Retinal pigment epithelial cell (primary cell): ENCODE results near the gene FOXP1.

Experiments used
- DNase-seq: peaks from one replicate; pipeline ENCODE4 v3.0.0-alpha.2; 2010; ENCODE audit warnings: low read depth
- H3K4me3 ChIP-seq: 2 replicates; pipeline ENCODE4 v1.5.1; 2011; ENCODE audit warnings: mild to moderate bottlenecking, low read length, control low read depth, moderate library complexity
- TF ChIP-seq, protein P1 (sequence below): conservative IDR thresholded peaks from 2 replicates; pipeline ENCODE4 v1.5.1; 2011; ENCODE audit warnings: low read depth, low read length, control low read depth, inconsistent platforms

Gene FOXP1

DNA sequence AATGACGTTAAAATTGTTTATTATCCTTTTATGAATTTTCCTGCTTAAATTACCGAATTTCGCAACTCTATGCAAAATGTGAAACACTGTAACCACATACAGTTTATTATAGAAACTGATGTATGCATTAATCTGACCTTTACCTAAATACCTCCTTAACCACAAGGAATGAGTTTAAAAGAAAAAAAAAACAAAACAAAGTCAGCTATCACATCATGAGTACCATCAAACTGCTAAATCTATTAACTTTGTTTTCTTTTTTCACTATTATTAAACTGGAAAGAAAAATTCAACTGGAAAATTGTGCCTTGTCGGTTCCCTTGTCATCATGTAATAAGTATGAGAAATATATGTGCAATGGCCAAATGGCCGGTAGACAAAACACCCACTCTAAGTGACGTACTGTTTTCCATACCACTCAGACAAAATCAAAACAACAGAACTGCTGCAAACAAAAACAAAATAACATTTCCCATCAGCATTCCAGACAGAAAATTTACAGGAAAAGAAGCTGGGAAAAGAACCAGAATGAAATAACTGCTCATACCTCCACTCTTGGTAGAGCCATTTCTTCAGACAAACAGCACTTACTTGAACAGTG, 415.3 kb downstream of the FOXP1 start:
- H3K4me3 ChIP-seq: no peak overlapping the region
- DNase-seq: no peak
- TF ChIP-seq, protein P1, sequence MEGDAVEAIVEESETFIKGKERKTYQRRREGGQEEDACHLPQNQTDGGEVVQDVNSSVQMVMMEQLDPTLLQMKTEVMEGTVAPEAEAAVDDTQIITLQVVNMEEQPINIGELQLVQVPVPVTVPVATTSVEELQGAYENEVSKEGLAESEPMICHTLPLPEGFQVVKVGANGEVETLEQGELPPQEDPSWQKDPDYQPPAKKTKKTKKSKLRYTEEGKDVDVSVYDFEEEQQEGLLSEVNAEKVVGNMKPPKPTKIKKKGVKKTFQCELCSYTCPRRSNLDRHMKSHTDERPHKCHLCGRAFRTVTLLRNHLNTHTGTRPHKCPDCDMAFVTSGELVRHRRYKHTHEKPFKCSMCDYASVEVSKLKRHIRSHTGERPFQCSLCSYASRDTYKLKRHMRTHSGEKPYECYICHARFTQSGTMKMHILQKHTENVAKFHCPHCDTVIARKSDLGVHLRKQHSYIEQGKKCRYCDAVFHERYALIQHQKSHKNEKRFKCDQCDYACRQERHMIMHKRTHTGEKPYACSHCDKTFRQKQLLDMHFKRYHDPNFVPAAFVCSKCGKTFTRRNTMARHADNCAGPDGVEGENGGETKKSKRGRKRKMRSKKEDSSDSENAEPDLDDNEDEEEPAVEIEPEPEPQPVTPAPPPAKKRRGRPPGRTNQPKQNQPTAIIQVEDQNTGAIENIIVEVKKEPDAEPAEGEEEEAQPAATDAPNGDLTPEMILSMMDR: no peak

DNA sequence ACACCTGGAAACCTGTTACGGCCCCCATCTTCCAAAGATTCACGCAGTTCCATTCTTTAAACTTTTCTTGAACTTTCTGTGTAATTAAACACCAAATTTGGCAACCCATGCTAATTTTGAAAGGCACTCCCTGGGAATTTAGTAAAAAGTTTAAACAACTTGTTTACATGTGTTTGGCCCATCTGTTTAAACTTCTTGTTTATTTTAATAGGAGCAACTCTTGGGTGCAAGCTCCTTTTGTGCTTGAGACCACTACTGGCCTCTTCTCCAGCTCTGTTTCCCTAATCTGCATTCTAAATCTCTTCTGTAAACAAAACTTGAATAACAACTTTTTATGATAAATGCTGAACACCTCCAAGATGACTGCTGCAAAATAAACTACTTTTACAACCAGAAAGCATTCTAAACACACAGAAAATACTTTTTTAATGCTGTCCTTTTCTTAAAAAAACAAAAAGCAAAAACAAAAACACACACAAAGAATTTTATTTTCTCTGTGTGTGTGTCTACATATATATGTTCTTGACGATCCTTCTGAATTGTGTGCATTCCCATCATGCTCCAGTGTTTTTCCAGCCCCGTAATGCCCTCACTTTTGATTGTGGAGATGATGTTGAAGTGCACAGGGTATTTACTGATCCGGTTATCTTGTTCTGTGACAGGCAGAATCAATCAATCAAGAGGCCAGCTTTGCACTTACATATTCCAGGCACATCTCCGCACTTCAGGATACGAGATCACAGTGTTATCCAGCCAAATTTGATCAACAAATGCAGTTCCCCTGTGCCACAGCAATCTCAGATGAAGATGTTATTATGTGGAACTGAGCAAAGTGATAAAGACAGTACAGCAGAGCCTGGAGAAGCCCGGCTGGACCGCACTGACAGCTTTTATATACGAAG, 416.9 kb downstream of the FOXP1 start:
- H3K4me3 ChIP-seq: no peak overlapping the region
- no peak for DNase-seq
- TF ChIP-seq, protein P1: no peak

DNA sequence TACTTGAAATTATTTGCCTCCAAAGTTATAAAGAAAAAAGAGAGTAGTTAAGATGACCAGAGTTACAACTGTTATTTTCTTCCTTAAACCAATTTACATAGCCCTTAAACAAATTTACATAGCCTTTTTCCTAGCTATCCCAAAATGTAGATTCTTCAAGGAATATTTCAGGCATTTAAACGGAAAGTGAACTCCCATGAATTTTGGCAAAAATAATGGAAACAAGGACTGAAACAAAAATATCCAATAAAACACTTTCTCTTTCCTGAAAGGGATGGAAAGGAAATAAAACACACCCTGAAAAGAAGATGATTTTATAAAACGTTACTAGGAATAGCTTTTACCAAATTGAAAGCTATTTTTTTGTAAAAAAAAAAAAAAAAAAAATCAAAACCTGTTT, 418.6 kb downstream of the FOXP1 start:
- no peak overlapping the region for H3K4me3 ChIP-seq
- no peak for DNase-seq
- TF ChIP-seq, protein P1: no peak

DNA sequence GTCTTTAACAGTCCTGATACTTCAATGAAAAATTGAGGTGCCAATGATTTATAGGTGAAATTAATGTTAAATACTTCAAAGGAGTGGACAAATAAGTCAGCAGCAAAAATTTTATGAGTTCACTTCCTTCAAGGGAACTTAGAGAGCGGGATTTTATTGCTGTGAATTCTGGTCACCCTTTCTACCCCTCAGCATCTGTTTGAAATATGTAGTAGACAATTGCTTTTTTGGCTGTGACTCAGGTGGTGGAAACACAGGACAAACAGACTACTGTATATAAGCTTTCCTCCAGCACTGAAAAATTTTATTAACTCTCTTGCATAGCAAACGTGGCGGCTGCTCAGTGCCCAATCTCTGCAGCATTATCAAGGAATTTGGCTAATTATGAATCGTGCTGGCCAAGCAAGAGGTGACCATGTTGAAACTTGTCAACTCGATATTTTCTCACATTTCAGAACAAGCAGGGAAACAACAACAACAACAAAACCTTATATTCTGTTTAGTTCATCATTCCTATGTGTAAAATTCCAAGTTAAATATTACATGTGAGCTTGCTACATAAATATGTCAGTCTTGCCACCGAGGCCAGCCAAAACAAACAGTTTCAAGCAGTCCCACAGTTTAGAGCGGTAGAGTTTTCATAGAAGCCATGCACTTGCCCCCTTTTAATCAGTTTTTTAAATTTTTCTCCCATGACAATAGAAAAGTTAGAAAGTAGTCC, 420.2 kb downstream of the FOXP1 start:
- H3K4me3 ChIP-seq: no peak overlapping the region
- no peak for DNase-seq

DNA sequence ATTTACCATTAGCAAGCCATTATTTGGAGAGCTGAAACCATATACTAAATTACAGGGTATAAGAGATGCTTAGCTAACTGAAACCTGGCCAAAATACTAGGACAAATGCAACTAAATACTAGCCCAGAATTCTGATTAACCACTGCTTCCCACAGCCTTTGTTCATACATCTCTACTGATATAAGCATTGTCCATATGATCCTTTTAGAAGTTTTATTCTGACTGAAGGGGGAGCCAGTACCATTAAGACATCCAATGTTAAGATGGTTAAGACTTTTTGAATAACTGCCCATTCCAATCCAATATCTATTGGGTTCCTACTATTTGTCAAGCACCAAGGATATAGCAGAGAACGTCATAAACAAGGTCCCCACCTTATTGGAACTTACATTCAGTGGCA, 421.3 kb downstream of the FOXP1 start:
- no peak overlapping the region for H3K4me3 ChIP-seq
- no peak for DNase-seq
- TF ChIP-seq, protein P1: no peak

More for the DNA sequence above, 420.2 kb downstream of the FOXP1 start:
- TF ChIP-seq, protein P1: no peak

DNA sequence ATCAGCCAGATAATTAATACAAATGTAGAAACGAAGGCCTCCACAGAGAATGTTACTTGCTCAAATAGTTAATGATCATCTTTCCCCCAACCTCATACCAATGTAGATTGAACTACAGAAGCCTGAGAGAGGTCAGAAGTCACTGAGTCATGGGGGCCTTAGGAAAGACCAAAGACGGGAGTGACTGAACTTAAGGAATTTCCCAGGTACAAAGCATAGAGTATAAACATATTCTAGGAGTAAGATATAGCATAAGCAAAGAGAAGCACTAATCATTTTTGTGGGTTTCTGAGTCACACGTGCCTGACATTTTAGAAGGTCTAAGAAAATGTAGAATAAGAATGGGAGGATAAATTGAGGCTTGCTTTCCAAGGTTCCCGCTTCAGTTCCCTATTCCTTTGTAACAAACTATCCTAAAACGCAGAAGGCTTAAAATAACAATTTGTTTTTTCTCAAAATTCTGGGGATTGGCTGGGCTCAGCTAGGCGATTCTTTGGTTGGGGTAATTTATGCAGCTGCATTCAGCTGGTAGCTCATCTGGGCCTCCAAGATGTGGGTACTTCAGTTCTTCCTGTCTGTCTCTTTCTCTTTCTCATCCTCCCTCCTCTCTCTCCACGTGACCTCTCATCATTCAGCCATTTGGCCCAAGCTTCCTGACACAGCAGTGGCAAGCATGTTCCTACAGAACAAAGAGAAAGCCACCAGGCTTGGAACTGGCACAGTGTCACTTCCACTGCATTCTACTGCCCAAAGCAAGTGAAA, 422.6 kb downstream of the FOXP1 start:
- TF ChIP-seq, protein P1: no peak
- no peak for DNase-seq
- H3K4me3 ChIP-seq: no peak overlapping the region
